NCI-H1105 treated with DMSO at 0.1 percent for 48 hours (cell line): ENCODE measurements around the gene NHERF2.

ENCODE experiments used
- DNase-seq: peaks from one replicate; lab custom pipeline; 2025; lab: John Stamatoyannopoulos, UW

NHERF2 gene

GRCh38 chr16:2061023-2061422, 34.3 kb downstream of the NHERF2 start:
- no peak for DNase-seq

GRCh38 chr16:2061526-2061925, 34.8 kb downstream of the NHERF2 start:
- no peak for DNase-seq

- DNase-seq: no peak
Observed at GRCh38 chr16:2062801-2063200, 36.1 kb downstream of the NHERF2 start.

GRCh38 chr16:2063861-2064260, 37.2 kb downstream of the NHERF2 start:
- no peak for DNase-seq

- no peak for DNase-seq
Observed at GRCh38 chr16:2064368-2064945, 37.8 kb downstream of the NHERF2 start.

GRCh38 chr16:2066139-2066538, 39.4 kb downstream of the NHERF2 start:
- DNase-seq: no peak

- no peak for DNase-seq
Observed at GRCh38 chr16:2070576-2071453, 44.1 kb downstream of the NHERF2 start.

- no peak for DNase-seq
Observed at GRCh38 chr16:2071454-2072202, 44.9 kb downstream of the NHERF2 start.

GRCh38 chr16:2072926-2073325, 46.2 kb downstream of the NHERF2 start:
- no peak for DNase-seq

- no peak for DNase-seq
Observed at GRCh38 chr16:2074071-2074470, 47.4 kb downstream of the NHERF2 start.

GRCh38 chr16:2075631-2076030, 48.9 kb downstream of the NHERF2 start:
- DNase-seq: no peak

- no peak for DNase-seq
Observed at GRCh38 chr16:2076072-2076865, 49.6 kb downstream of the NHERF2 start.

- no peak for DNase-seq
Observed at GRCh38 chr16:2077016-2077415, 50.3 kb downstream of the NHERF2 start.

GRCh38 chr16:2077696-2078095, 51.0 kb downstream of the NHERF2 start:
- no peak for DNase-seq

GRCh38 chr16:2078096-2078495, 51.4 kb downstream of the NHERF2 start:
- DNase-seq: no peak

- no peak for DNase-seq
Observed at GRCh38 chr16:2078691-2079090, 52.0 kb downstream of the NHERF2 start.

GRCh38 chr16:2079311-2079800, 52.7 kb downstream of the NHERF2 start:
- no peak for DNase-seq

GRCh38 chr16:2079991-2080390, 53.3 kb downstream of the NHERF2 start:
- no peak for DNase-seq

GRCh38 chr16:2081201-2082084, 54.7 kb downstream of the NHERF2 start:
- no peak for DNase-seq

GRCh38 chr16:2082171-2082982, 55.7 kb downstream of the NHERF2 start:
- no peak for DNase-seq
